HG02852 (cell line): ENCODE measurements around the gene TARS2.

ENCODE experiments used
- ATAC-seq: cut with Tn5 transposase; IDR thresholded peaks from one replicate; pipeline ENCODE4 v1.9.1; 2021; ENCODE audit warnings: mild to moderate bottlenecking, moderate library complexity; ENCODE audit not compliant: unreplicated experiment

Gene TARS2

GRCh38 chr1:150536836-150537731 lies 49.9 kb downstream of the TARS2 start:
- ATAC-seq = no peak

- no peak for ATAC-seq
Measured at GRCh38 chr1:150537732-150538684, 50.8 kb downstream of the TARS2 start.

GRCh38 chr1:150543500-150544143 lies 56.4 kb downstream of the TARS2 start:
- ATAC-seq = no peak

GRCh38 chr1:150544204-150544603 lies 57.0 kb downstream of the TARS2 start:
- no peak for ATAC-seq

- no peak for ATAC-seq
Measured at GRCh38 chr1:150545486-150546032, 58.3 kb downstream of the TARS2 start.

DNA sequence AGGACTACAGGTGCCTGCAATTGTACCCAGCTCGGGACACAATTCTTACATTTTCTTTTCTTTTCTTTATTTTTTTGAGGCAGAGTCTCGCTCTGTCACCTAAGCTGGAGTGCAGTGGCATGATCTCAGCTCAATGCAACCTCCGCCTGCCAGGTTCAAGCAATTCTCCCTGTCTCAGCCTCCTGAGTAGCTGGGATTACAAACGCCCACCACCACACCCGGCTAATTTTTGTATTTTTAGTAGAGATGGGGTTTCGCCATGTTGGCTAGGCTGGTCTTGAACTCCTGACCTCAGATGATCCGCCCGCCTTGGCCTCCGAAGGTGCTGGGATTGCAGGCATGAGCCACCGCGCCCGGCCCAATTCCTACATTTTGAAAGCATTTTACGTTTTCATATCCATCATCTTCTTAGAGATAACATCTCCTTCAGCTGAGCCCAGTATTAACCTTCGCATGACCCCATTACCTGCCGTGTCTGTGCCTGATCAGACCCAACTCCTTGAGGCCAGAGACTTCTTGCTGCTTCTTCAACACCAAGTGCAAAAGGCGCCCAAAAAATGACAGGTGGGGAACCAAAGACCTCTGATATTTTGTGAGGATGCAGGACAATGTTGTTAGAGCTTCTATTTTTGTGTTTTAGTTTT lies 59.2 kb downstream of the TARS2 start:
- ATAC-seq = no peak

DNA sequence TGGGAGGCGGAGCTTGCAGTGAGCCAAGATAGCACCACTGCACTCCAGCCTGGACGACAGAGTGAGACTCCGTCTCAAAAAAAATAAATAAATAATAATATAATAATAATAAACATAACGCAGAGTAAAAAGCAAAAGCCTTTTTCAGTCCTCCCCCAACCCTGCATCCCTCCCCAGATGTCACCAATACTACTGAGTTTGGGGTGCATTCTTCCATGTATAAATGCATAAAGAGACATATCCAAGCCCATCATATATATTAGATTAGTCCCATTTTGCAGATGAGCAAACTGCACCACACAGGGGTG lies 61.1 kb downstream of the TARS2 start:
- ATAC-seq = no peak

- ATAC-seq = peak; percentile 53
Measured at GRCh38 chr1:150548632-150549495, 61.6 kb downstream of the TARS2 start, which contains the start of gene ADAMTSL4. ADAMTSL4 (plus strand) TSS chr1:150549408; CDS start chr1:150552289, 2,881 bp downstream.

DNA sequence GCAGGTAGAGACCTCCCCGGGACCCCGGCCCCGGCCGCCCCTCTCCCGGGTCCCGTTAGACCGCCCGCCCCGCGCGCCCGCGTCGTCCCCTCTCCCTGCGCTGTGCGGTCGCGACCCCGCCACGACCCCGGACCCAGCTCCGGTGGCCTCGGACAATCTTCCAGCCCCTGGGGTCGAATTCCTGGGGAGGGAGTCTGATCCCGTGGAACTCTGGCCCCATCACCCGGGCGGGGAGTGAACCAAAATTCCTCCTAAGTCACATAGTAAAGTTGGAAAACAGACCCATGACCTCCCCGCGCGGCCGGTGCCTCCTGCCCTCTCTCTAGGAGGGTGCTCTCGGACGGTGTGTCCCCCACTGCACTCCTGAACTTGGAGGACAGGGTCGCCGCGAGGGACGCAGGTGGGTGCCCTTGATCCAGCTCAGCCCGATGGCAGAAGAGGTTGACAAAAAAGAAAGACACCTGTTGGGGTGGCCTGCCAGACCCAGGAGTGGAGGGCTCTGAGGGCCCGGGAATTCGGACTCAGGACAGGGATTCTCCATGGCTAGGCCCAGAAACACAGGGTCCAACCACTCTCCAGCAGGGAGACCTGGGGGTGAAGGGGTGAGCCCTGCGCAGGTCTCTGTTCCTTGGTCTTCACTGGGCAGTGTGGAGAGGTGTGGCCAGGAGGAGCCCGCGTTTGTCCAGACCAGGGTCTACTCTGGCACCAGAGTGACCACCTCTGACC lies 62.4 kb downstream of the TARS2 start:
- peak; percentile 4 for ATAC-seq

- no peak for ATAC-seq
Measured at GRCh38 chr1:150550222-150551050, 63.2 kb downstream of the TARS2 start.

DNA sequence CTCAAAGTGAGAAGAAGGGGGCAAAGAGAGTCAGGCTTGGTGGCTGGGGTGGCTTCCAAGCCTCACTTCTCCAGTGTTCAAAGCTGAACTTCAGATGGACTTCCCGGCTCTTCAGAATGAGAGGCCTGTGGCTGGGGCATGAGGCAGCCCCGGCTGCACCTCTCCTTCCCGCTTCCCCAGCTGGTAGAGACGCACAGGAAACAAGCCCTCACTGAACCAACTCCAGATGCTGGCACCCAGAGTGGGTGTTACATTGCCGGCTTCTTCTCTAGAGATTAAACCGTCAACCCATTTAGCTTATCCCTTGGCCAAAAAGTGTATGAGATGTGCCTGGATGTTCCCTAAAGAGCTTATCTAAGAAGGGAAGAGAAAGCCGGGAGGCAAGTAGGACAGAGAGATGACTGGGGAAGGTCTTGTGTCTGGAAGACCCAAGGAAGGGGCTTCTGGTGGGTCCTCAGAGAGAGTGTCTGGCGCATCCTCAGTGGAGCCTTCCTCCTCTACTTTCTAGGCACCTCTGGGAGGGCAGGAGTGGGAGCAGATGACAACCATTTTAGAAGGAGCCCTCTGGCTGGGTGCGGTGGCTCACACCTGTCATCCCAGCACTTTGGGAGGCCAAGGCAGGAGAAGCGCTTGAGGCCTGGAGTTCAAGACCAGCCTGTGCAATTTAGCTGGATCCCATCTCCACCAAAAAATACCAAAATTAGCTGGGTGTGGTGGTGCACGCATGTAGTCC lies 64.0 kb downstream of the TARS2 start:
- no peak for ATAC-seq

DNA sequence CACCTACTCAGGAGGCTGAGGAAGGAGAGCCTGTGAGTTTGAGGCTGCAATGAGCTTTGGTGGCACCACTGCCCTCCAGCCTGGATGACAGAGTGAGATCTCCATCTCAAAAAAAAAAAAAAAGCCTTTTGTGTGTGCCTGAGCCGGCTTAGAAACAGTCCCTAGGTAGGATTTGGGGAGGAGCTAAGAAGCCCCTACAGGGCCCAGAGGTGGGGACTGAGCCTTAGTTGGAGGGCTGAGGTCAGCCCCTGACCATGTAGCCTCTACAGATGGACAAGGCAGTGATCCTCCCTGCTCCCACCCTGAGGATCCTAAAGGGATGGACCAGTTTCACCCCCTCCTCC lies 64.5 kb downstream of the TARS2 start:
- no peak for ATAC-seq

DNA sequence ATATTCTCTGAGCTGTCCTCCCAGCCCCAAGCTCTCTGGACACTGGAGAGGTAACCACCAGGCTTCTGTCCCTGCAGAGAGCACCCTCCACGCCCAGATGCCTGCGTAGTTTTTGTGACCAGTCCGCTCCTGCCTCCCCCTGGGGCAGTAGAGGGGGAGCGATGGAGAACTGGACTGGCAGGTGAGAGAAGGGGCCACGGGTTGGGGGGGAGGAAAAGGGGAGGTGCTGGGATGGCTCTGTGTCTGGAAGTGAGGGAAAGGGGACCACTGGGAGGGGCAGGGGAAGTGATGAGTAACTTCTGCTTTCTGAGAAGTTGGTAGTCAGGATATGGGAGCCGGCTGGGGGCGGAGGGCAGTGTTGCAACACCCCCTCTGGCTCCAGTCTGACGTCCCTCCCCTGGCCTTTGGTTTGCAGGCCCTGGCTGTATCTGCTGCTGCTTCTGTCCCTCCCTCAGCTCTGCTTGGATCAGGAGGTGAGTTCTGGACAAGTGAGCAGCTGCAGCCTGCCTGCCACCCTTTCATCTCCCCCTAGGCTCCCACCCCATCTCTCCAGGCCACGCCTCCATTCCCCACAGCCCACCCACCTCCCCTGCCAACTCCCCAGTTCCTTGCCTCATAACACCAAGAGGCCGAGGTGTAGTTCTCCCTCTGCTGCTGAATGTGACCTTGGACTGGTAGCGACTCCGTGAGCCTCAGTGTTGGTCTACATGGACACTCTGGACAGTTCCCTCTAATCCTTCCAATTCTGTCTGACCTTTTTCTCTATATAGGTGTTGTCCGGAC lies 65.1 kb downstream of the TARS2 start:
- ATAC-seq = no peak

DNA sequence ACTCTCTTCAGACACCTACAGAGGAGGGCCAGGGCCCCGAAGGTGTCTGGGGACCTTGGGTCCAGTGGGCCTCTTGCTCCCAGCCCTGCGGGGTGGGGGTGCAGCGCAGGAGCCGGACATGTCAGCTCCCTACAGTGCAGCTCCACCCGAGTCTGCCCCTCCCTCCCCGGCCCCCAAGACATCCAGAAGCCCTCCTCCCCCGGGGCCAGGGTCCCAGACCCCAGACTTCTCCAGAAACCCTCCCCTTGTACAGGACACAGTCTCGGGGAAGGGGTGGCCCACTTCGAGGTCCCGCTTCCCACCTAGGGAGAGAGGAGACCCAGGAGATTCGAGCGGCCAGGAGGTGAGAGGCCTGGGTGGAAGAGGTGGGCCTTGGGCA lies 65.7 kb downstream of the TARS2 start:
- ATAC-seq = no peak

- ATAC-seq = no peak
Measured at GRCh38 chr1:150553392-150554085, 66.3 kb downstream of the TARS2 start.

- ATAC-seq = no peak
Measured at GRCh38 chr1:150554086-150554452, 66.8 kb downstream of the TARS2 start.
